Measurements from ENCODE around the gene ZNF462.

ZNF462 gene

DNA sequence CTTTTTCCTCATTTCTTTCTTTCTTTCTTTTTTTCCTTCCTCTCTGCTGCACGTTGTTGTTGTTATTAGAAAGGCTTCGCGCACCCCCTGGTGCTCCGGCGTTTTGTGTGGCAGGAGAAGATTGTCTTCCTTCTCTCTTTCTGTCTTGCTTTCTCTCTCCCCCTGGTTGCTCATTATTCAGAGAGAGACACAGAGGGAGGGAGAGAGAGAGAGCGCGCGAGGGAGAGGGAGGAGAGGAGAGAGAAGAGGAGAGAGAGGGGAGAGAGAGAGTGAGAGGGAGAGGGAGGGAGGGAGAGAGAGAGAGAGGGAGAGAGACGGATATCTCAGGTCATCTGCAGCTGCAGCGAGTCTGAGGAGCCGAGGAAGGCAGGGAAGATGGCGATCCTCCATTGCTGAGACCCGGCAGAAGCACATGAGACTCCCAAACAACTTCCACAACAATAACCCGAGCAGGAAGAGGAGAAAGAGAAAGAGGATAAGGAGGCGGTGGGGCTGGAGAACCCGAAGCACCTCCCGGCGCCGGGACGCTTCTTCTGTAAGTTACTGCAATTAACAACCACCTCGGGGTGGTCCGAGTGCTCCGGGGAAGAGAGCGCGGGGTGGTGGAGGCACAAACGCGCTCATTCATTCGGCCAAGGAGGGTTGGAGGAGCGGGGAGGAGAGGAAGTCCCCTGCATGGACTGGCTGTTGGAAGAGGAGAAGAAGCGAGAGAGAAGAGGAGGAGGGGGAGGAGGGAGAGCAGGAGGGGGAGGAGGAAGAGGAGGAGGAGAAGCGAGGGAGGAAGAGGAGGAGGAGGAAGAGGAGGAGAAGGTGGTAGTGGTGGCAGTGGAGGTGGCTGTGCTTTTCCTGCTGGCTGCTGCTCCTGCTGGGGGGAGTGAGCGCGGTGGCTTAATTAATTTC lies at the start of gene ZNF462:
Gene ZNF462, plus strand, starts transcription at position 346 of the 900 bp plus-strand sequence. CDS start 60,218 bp downstream, outside the sequence.
- DNase-seq (ENCODE audit: low read depth), result no peak
- TF ChIP-seq, protein P1, sequence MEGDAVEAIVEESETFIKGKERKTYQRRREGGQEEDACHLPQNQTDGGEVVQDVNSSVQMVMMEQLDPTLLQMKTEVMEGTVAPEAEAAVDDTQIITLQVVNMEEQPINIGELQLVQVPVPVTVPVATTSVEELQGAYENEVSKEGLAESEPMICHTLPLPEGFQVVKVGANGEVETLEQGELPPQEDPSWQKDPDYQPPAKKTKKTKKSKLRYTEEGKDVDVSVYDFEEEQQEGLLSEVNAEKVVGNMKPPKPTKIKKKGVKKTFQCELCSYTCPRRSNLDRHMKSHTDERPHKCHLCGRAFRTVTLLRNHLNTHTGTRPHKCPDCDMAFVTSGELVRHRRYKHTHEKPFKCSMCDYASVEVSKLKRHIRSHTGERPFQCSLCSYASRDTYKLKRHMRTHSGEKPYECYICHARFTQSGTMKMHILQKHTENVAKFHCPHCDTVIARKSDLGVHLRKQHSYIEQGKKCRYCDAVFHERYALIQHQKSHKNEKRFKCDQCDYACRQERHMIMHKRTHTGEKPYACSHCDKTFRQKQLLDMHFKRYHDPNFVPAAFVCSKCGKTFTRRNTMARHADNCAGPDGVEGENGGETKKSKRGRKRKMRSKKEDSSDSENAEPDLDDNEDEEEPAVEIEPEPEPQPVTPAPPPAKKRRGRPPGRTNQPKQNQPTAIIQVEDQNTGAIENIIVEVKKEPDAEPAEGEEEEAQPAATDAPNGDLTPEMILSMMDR (IDR thresholded peaks at IDR 0.05; ENCODE audit: low read depth, low read length, missing control alignments), result no peak
- peak within 1 kb of the TSS; percentile 78 for H3K4me3 ChIP-seq (ENCODE audit: low read depth, low read length)
- in situ Hi-C loops (cut with HindIII; ENCODE audit: low sequenced_read_pairs), result loop anchor here (5.0 kb wide), 1 partner anchor 59 kb away; no protein-coding TSS in a partner anchor

DNA sequence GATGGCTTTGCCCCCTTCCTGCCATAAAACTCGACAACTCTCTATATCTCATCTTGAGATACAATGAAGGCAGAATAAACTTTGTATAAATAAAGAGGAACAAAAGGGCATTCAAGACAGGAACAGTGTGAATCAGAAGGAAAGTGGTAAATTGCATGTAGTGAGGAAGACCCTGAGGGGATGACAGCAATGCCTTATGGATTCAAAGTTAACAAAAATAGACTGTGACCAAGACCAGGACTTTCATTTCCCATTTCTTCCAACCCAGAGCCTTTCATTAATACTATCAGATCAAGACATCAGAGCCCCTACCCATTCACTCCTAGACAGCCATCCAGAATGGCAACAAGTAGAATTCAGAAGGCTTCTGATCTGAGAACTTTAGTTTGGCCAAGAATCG lies 46.4 kb upstream of the ZNF462 start:
- in situ Hi-C loops (cut with HindIII; ENCODE audit: low sequenced_read_pairs), result no loop called here
- H3K4me3 ChIP-seq (ENCODE audit: low read depth, low read length), result no peak overlapping the region
- DNase-seq (ENCODE audit: low read depth), result no peak
- TF ChIP-seq, protein P1 (IDR thresholded peaks at IDR 0.05; ENCODE audit: low read depth, low read length, missing control alignments), result no peak

GRCh38 chr9:106818034-106818433 lies 44.9 kb upstream of the ZNF462 start:
- TF ChIP-seq, protein P1 (IDR thresholded peaks at IDR 0.05; ENCODE audit: low read depth, low read length, missing control alignments), result no peak

GRCh38 chr9:106820866-106821265 lies 42.1 kb upstream of the ZNF462 start:
- in situ Hi-C loops (cut with HindIII; ENCODE audit: low sequenced_read_pairs), result no loop called here
- TF ChIP-seq, protein P1 (IDR thresholded peaks at IDR 0.05; ENCODE audit: low read depth, low read length, missing control alignments), result no peak
- no peak overlapping the region for H3K4me3 ChIP-seq (ENCODE audit: low read depth, low read length)
- no peak for DNase-seq (ENCODE audit: low read depth)

More at GRCh38 chr9:106818034-106818433, 44.9 kb upstream of the ZNF462 start:
- DNase-seq (ENCODE audit: low read depth), result no peak
- in situ Hi-C loops (cut with HindIII; ENCODE audit: low sequenced_read_pairs), result no loop called here
- no peak overlapping the region for H3K4me3 ChIP-seq (ENCODE audit: low read depth, low read length)

DNA sequence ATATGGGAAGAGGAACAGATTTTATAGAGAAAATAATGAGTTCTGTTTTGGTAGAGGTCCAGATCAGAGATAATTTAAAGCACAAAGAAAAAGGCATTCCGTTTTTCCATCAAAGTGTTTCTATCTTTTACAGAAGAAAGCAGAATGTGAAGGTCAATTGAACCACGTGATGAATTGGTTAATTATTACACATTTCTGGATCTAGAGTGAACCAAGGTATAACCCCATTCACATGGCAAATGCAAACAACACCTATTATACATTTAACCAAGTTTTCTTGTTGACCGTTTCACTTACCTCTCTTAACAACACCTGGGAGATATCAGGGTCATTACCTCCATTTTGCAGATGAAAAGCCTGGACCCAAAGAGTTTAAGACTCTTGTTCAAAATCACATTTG lies 34.9 kb upstream of the ZNF462 start:
- no peak overlapping the region for H3K4me3 ChIP-seq (ENCODE audit: low read depth, low read length)
- in situ Hi-C loops (cut with HindIII; ENCODE audit: low sequenced_read_pairs), result no loop called here
- no peak for DNase-seq (ENCODE audit: low read depth)
- TF ChIP-seq, protein P1 (IDR thresholded peaks at IDR 0.05; ENCODE audit: low read depth, low read length, missing control alignments), result no peak

DNA sequence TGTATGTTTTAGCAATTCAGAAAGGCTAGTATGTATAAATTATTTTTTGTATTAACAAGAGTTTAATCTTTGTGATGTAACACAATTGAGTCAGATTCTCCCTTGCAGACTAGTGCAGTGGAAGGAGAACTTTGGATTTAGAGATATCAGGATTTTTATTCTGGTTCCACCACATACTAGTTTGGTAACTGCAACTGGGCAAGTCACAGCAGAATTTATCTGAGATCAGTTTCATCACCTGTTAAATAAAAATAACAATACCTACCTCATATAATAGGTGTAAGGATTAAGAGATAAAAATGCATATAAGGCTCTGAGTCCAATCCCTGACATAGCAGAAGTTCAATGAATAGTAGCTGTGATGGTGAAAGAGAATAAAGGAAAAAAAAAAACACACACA lies 34.0 kb upstream of the ZNF462 start:
- H3K4me3 ChIP-seq (ENCODE audit: low read depth, low read length), result no peak overlapping the region
- in situ Hi-C loops (cut with HindIII; ENCODE audit: low sequenced_read_pairs), result no loop called here
- DNase-seq (ENCODE audit: low read depth), result no peak
- TF ChIP-seq, protein P1 (IDR thresholded peaks at IDR 0.05; ENCODE audit: low read depth, low read length, missing control alignments), result no peak

All from astrocyte of the cerebellum (primary cell).